Heart right ventricle (tissue), 16 donors: ENCODE data around the gene CNTN4. TPM values are rescaled to one million over a fixed set of nuclear protein-coding genes. Genes with fewer than 3 reads are reported as not detected.

Experiments
- ATAC-seq, 8 donors: fragments of 200-7000 bp; cut with Tn5 transposase; one replicate each; pipeline ENCODE4 v1.9.1; 2020; ENCODE audit warnings: mild to moderate bottlenecking in 8 of 8, moderate library complexity in 8 of 8, moderate number of reproducible peaks in 1 of 8
- DNase-seq, 2 donors: peaks; one replicate each; pipeline ENCODE4 v3.0.0-alpha.2; 2020
- H3K27ac ChIP-seq, 10 donors: fragments of 200-600 bp; sonication (generic) in 2 of 10; one replicate each; pipeline versions ENCODE4 v1.5.0 to v1.8.0; 2020 to 2022; ENCODE audit warnings: mild to moderate bottlenecking in 3 of 10
- H3K27me3 ChIP-seq, 7 donors: fragments of 200-600 bp; one replicate each; pipeline ENCODE4 v1.8.0; 2021 to 2022; ENCODE audit warnings: mild to moderate bottlenecking in 2 of 7
- H3K36me3 ChIP-seq, 9 donors: fragments of 200-600 bp; sonication (generic) in 1 of 9; one replicate each; pipeline versions ENCODE4 v1.5.0 to v1.8.0; 2020 to 2022; ENCODE audit warnings: mild to moderate bottlenecking in 2 of 9
- H3K4me1 ChIP-seq, 9 donors: fragments of 200-600 bp; sonication (generic) in 1 of 9; one replicate each; pipeline versions ENCODE4 v1.5.0 to v1.8.0; 2020 to 2022; ENCODE audit warnings: mild to moderate bottlenecking in 4 of 9
- H3K4me3 ChIP-seq, 10 donors: fragments of 200-600 bp; sonication (generic) in 2 of 10; one replicate each; pipeline versions ENCODE4 v1.5.0 to v1.8.0; 2020 to 2022; ENCODE audit warnings: mild to moderate bottlenecking in 7 of 10, moderate library complexity in 2 of 10
- H3K9me3 ChIP-seq, 11 donors: fragments of 200-600 bp in 10 of 11; sonication (generic) in 2 of 11; one replicate each; pipeline versions ENCODE4 v1.5.0 to v1.8.0; 2013 to 2022; ENCODE audit warnings: mild to moderate bottlenecking in 2 of 11, control low read depth in 1 of 11, moderate library complexity in 1 of 11
- CTCF ChIP-seq, 9 donors: fragments of 200-600 bp; sonication (generic) in 2 of 9; IDR thresholded peaks; one replicate each; pipeline versions ENCODE4 v1.5.0 to v1.8.0; 2021 to 2022; ENCODE audit warnings: antibody characterized with exemption in 9 of 9, mild to moderate bottlenecking in 5 of 9, moderate library complexity in 1 of 9
- WGBS, 2 donors: extraction: QIAGEN DNeasy Blood & Tissue Kit; methylation state at CpG; one replicate each; pipeline ENCODE4 v1.1.7; 2013; ENCODE audit warnings: inconsistent platforms in 1 of 2; 5-methylcytosine and 5-hydroxymethylcytosine counted together
- intact Hi-C, 10 donors: fragments of 100-400 bp; cut with DNase I; formaldehyde crosslinking; loops; one replicate each; pipeline versions ENCODE4 v1.11.1 to v1.14.2; 2022
- polyA plus RNA-seq, 2 donors: library from polyadenylated mRNA; stranded (reverse); fragments of 200-250 nt; gene quantifications; one replicate each; pipeline ENCODE4 v1.2.3, GENCODE V29; 2013
- total RNA-seq, 10 donors: library from RNA; stranded (reverse); fragmentation: NEBNext Ultra II Directional in 3 of 10; extraction: Animal tissue kit (Norgen Biotek cat#: 25700) in 3 of 10; gene quantifications; one replicate each; pipeline versions ENCODE4 v1.2.1 to v1.2.4, GENCODE V29; 2021 to 2023
- donor health status: Arrhythmogenic right ventricular cardiomyopathy.
- donor health status: ischemic (EF 13 %, LVEDD 7.1; RV severe dilation, severe dysfunction).
- donor health status: healthy with polysubstance abuse.
- donor health status: DM: no; HTN: yes; CAD: no.
- donor health status: DM: no; HTN: no; CAD: no.
- donor health status: ischemic (EF 25% LVEDD 6.9; RV normal size, moderate dysfunction).
- donor health status: ischemic (EF 25% LVEDD 5.7; RV mildly dilated, moderate dysfunction).
- donor health status: healthy.
- donor health status: DM: yes; HTN: yes; CAD: no.
- donor health status: Ischemic cardiomyopathy.
- donor health status: ischemic (EF 35%, LVEDD 5.7; RV mildly dilated, moderate dysfunction).
- donor health status: nonischemic (EF 11% LVEDD 7.7; RV severe dilation, severe dysfunction).
- donor health status: DM: yes; HTN: yes; CAD: no.
- donor health status: PGD.
- donor health status: ischemic (EF 29% LVEDD 5.4; RV normal size, mild dysfunction).
- donor health status: nonischemic (EF 23%, LVEDD 6.1; RV moderate dilation, normal function).

CNTN4 gene
- total and polyA plus RNA-seq, 12 donors: 0.48 to 4.7 (median 2.5) TPM

- WGBS, 2 donors: 83% methylated on average over 3 of the region's 3 CpGs
- peaks cover 0 to 3% (median 0%) of the 10 kb centered on the region in 7 donors for H3K27me3 ChIP-seq
- no peaks in the 10 kb centered on the region for H3K4me1 ChIP-seq
- no peak for TF ChIP-seq CTCF (IDR thresholded peaks at IDR 0.05)
- intact Hi-C loops: no loop called here
- H3K27ac ChIP-seq: no peak overlapping the region
- peaks cover 0 to 9% (median 0%) of the 10 kb centered on the region in 11 donors for H3K9me3 ChIP-seq
- ATAC-seq (no peak), DNase-seq (no peak)
- no peak overlapping the region for H3K4me3 ChIP-seq
- no peaks in the 10 kb centered on the region for H3K36me3 ChIP-seq
These were observed 152.1 kb downstream of the CNTN4 start for GRCh38 chr3:2250783-2251182.

- TF ChIP-seq CTCF (IDR thresholded peaks at IDR 0.05): no peak
- Histone ChIP-seq H3K27ac (no peak overlapping the region), H3K4me3 (peak overlapping the region in 1 of 10 donors; percentile 10), H3K9me3 (peaks cover 0 to 12% (median 0%) of the 10 kb centered on the region in 11 donors), H3K36me3 (no peaks in the 10 kb centered on the region), H3K27me3 (no peaks in the 10 kb centered on the region), H3K4me1 (no peaks in the 10 kb centered on the region)
- intact Hi-C loops: no loop called here
- 68 to 82% methylated on average over 3 of the region's 3 CpGs for WGBS, 2 donors
- ATAC-seq (no peak), DNase-seq (no peak)
These were observed 163.1 kb downstream of the CNTN4 start for GRCh38 chr3:2261747-2262146.

- intact Hi-C loops: no loop called here
- 65 to 70% methylated on average over 4 of the region's 4 CpGs for WGBS, 2 donors
- peaks cover 0 to 8% (median 0%) of the 10 kb centered on the region in 11 donors for H3K9me3 ChIP-seq
- no peaks in the 10 kb centered on the region for H3K36me3 ChIP-seq
- H3K4me3 ChIP-seq: peak overlapping the region in 1 of 10 donors; percentile 10
- no peak overlapping the region for H3K27ac ChIP-seq
- no peak for TF ChIP-seq CTCF (IDR thresholded peaks at IDR 0.05)
- ATAC-seq (no peak), DNase-seq (no peak)
- H3K4me1 ChIP-seq: no peaks in the 10 kb centered on the region
- H3K27me3 ChIP-seq: no peaks in the 10 kb centered on the region
These were observed 163.5 kb downstream of the CNTN4 start for GRCh38 chr3:2262204-2262603.

- Histone ChIP-seq H3K27ac (no peak overlapping the region), H3K27me3 (no peaks in the 10 kb centered on the region), H3K4me1 (no peaks in the 10 kb centered on the region), H3K36me3 (no peaks in the 10 kb centered on the region), H3K9me3 (peaks cover 0 to 2% (median 0%) of the 10 kb centered on the region in 11 donors), H3K4me3 (no peak overlapping the region)
- WGBS, 2 donors: 69 to 77% methylated on average over 1 of the region's 1 CpG
- TF ChIP-seq CTCF (IDR thresholded peaks at IDR 0.05): no peak
- ATAC-seq: no peak
- intact Hi-C loops: no loop called here
- DNase-seq: no peak
These were observed 167.9 kb downstream of the CNTN4 start for GRCh38 chr3:2266606-2267005.
